GM21825 (cell line): ENCODE measurements around the gene ADSS1.

Source experiments
- ATAC-seq: cut with Tn5 transposase; IDR thresholded peaks from one replicate; pipeline ENCODE4 v1.9.1; 2021; ENCODE audit warnings: mild to moderate bottlenecking, moderate library complexity; ENCODE audit not compliant: unreplicated experiment

ADSS1 gene

GRCh38 chr14:104686624-104687517 lies 37.2 kb upstream of the ADSS1 start:
- no peak for ATAC-seq

DNA sequence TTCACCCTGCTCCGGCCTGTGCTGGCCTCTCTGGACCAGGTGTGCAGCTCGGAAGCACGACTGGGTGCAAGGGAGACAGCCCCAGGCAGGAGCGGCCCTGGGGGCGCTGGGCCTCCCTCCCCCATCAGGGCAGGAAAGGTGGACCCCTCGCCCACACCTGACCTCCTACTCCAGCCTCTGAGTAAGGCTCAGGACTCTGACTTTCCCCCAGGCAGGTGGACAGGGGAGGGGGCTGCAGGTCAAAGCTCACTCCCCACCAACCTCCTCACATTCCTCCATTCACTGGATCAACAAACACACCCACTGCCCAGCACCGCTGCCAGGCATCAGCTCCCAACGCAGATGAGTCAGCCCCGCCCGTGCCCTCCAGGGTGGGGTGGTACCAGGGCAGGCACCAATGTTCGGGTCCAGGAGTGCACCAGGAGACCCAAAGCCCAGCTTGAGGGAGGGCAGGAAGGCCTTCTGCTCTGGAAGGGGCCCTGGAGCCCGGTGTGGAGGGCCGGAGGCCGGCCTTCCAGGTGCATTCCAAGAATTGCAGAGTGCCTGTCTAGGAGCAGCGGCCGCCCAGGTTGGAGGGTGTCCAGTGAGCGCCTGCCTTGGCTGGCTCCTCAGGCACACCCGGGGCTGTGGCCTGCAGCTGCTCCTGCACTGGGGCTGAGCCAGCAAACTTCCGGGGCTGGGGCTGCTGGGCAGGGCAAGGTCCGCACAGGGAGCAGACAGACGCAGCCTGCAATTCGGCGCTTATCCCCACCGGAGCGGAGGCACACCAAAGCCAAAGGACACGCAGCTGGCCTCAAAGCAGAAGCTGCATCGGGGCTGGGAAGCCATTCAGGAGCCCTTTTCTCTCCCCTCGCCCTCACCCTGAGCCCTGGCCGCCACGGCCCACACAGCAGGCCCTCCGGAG lies 36.2 kb upstream of the ADSS1 start:
- ATAC-seq = no peak

DNA sequence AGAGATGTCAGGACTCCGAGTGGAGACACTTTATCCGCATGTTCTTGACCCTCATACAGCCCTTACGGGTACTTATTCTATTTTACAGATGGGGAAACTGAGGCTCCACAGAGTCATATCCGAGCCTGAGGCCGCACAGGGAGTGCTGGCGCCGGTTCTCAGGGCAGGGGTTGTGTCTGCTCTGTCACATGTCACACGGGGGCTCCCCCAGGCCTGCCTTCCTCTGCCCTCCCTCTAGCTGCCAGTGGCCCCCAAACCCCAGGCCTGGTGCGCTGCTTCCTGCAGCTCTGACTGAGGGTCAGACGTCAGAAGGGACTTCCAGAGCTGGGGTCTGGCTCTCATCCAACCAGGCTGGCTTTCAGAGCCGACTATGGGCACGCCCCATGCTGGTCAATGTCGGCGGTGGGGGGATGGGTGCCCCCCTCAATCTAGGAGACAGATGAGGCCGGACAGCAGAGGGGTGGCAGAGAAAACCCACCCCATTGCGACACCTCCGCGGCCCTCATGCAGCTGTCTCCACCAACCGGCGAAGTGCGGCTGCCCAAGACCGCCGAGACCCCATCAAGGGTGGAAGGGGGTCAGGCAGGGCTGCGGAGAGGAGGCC lies 35.4 kb upstream of the ADSS1 start:
- no peak for ATAC-seq

GRCh38 chr14:104689109-104689880 lies 34.7 kb upstream of the ADSS1 start, which contains the start of gene INF2:
TSS of gene INF2 (plus strand) at chr14:104689618. CDS start at chr14:104701366, 11,748 bp downstream.
- ATAC-seq = no peak

DNA sequence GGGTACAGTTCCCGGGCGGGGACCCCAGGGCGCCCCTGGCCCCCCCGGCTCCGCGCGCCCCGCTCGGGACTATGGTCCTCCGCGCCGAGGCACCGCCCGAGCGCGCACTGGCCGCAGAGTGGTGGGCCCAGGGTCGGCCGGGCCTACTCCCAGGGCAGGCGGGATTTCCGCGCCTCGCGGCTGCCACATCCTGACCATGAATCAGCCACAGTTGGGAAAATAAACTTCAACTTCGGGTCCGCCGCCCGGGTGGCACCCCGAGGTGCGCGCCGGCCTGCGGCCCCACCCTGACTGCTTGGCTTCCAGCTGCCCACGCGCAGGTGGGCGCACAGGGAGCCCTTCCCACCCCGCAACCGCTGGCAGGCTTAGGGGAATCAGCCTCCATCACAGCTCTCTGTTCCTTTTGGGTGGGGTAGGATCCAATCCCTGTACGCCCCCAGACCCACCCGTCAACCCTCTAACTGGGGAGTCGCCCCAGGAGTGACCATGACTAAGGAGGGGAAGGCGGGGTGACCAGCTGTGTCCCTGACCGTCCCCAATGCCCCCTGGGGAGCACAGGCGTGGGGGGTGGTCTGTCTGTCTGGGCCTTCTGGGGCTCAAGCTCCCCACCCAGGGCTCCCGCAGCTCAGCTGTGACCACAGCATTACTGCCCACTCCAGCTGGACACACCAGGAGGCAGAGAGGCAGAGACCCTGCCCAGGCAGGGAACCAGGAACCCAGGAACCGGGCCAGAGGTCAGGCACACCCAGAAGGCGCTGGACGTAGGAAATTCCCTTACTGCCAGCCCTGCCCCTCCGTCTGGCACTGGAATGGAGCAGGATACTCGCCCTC lies 33.9 kb upstream of the ADSS1 start:
- no peak for ATAC-seq

GRCh38 chr14:104690861-104691455 lies 33.1 kb upstream of the ADSS1 start:
- no peak for ATAC-seq

GRCh38 chr14:104691546-104692260 lies 32.3 kb upstream of the ADSS1 start:
- ATAC-seq = no peak

DNA sequence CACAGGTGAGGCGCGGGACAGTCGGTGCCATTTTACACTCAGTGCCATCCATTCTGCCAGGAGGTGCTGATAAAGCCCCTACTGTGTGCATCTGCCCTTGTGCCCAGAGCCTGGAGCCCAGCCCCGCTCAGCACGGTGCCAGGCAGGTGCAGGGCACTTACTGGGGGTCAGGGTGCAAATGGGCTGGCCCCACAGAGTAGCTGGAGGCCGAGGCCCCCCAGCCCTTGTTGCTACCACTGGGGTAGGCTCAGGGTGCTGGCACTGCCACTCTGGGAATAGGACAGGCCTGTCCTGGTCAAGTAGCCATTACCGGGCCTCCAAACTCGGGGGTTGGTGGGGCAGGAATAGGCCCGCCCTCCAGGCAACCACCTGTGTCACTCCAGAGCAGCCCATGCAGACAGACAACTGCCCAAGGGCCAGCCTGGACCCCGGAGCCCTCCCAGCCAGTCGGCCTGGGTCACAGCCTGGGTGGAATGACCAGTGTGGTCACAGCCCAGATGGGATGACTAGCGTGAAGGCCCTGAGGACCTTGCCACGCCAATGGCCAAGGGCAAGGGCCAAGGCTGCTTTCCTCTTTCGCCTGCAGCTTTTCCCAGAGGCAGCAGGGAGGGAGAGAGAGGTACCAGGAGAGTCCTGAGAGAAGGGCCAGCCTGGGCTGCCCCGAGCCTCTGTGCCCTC lies 31.6 kb upstream of the ADSS1 start:
- ATAC-seq = no peak

GRCh38 chr14:104692939-104693315 lies 31.1 kb upstream of the ADSS1 start:
- no peak for ATAC-seq

DNA sequence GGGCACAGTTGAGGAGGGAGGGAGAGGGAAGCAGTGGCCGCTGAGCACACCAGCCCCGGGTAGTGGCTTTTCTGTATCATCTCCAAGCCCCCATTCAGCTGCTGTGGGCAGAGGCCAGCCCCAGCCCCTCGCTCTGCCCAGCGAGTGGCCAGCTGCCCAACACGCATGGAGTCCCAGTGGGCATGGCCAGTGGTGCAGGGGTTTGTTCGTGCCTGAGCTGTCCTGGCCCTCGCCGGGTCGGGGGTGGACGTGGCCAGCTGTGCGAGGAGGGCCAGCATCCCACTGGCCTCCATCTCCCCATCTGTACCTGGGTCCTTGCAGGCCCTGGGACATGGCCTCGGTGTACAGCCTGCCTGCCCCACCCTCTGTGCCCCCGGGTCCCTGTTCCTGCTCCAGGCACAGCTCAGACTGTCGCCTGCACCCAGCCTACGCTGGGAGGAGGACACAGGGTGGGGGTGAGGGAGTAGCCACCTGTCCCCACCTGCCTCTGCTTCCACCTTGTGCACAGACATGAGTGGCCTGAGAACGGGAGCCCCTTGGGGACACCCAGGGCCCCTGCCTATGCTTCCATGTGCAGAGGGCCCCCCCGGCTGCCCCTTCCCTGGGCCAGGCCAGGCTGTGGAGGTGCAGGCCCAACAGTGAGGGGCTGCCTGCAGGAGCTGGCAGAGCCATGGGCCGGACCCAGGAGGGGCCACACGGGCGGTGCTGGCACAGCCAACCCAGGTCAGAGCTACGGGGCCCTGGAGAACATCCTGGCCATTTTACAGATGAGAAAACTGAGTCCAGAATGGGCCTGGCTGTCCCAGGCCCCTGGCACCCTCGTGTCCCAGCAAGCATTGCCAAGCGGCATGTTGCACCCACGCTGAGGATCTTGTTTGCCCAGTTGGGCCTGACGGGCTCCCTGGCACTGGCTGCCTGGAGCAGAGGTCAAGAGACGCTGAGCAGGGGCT lies 30.3 kb upstream of the ADSS1 start:
- ATAC-seq = no peak

DNA sequence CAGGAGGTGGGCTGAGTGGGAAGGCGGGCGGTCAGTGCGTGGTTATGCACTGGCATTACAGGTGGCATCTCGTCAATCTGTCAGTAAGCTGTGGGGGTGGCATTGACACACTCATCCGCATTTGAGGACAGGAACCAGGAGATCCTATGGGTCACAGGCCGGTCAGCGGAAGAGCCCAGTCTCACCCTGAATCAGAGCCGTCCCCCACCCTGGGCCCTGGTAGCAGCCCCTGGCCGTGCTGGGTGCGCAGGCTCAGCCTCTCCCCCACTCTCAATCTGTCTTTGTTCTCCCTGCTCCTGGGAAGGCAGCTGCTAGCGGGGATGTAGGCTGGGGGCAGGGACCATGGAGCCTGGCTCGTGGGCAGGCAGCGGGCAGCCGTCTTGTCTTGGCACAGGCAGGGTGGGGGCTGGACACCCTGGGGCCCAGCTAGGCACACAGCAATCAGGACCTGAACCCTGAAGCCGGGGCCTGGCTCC lies 29.5 kb upstream of the ADSS1 start:
- no peak for ATAC-seq

- no peak for ATAC-seq
Observed at GRCh38 chr14:104694991-104695659, 28.9 kb upstream of the ADSS1 start.

DNA sequence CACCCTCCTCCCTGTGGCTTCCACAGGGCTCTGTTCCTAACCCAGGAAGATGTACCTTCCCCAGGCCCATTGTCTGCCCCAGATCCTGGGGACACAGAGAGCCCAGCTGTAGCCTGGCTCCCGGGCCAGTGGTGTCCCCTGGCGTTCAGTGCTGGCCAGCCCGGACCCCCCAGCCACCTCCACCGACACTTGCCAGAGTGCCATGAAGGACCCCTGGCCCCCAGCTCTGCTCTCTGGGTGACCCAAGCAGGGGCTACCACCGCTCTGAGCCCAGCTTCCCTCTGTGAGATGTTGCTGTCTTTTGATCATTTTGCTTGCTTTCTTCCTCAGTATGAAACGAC lies 28.4 kb upstream of the ADSS1 start:
- ATAC-seq = no peak

DNA sequence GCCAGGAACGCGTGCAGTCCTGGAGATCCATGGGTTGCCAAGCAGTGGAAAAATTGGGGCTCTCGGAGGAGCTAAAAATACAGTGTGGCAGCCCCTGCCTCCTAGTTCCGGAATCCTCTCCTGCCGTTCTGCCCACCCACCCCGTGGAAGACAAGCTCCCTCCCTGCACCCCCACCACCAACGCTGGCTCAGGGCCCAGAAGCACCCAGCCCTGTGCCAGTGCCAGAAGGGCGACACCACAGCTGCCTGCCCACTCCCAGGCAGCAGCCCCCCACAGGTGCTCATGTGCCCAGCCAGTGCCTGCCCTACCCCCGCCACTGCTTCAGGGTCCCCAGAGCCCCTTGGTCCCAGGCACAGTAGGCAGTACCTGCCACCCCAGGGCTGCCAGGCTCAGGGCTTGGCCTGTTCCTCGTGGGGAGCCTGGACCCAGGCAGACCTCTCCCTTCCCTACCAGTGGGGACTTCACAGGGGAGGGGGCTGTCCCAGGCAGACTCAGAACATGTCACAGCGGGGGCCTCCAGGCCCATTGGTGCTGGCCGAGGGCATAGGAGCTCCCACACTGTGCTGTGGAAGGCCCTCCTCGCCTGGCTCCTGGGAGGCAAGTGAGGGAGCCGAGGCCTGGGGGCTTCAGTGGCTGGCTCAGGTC lies 27.2 kb upstream of the ADSS1 start:
- no peak for ATAC-seq

GRCh38 chr14:104697317-104697703 lies 26.7 kb upstream of the ADSS1 start:
- no peak for ATAC-seq
